Activated CD4-positive, CD25-positive, alpha-beta regulatory T cell treated with anti-CD3 and anti-CD28 coated beads, Interleukin-2, amount 50 U/mL, for 72 hours (primary cell): ENCODE results near the gene RALGPS1.

Source experiments
- DNase-seq: peaks from one replicate; pipeline ENCODE4 v3.0.0; 2021

Gene RALGPS1

DNA sequence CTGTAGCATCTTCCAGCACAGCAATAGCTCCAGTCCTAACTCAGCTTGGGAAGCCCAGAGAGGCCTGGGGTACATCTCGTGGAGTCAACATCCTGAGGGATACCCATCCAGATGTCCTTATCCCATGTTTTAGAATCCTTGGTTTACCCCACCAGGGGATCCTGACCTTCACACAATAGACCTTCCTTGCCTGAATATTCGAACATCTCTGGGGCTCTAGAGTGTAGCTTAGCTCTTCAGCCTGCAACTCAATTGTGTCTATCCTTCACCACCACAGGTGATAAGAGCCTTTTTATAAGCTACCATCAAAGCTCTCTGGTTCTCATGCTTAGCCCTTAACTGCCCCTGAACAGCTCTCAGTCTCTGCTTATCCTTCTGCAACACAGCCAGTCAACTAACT lies 7.5 kb upstream of the RALGPS1 start:
- no peak for DNase-seq

DNA sequence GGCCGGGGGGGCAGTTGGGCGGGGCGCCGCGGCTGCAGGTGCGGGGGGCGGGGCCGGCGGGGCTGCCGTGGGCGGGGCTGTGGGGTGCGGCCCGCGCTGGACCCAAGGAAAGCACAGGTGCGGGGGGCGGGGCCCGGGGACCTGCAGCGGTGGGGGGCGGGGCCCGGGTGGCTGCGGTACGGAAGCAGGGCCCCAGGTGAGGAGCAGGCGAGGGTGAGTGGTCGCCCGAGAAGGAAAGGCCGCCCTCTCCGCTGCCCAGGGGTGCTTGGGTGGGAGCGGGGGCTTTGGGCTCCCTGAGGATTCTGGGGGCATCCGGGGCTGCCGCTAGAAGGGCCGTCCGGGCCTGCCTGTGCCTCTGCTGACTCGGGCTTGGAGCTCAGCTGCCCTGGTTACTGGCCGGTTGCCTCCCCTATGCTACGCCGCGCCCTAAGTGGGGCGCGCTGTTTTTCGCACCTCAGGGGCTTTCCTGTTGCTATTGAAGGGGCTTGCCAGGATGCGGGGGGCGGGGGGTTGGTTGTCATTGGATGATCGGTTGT lies 767 bp downstream of the RALGPS1 start:
- DNase-seq: no peak

DNA sequence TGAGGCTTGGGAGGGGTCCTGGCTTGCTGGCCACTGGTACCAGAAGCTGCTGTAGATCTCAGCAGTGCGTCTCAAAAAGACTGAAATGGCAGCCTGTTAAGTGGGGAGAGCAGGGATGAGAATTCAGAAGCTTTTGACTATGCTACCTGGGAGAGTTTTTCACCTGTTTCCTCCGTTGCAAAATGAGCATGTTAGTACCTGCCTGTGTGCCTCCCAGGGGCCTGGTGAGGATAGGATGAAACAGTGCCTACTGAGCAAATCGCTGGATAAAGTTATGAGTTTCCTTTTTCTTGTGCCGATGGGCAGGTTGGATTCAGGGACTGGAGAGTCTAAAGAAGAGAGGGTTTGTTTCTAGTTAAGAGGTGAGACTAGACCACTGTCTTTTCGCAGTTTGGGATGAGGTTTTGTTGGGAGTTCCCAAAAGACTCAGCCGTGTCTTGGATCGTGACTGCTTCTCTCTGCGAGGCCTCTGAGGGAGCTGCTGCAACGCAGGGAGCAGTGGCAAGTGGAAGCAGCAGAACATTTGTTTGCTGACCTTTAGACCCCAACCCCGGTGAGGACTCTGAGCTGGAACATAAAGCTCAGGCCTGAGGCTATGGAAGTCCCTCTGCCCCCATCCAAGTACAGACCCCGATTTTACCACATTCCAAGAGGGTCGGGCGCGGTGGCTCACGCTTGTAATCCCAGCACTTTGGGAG lies 1.4 kb downstream of the RALGPS1 start:
- no peak for DNase-seq

DNA sequence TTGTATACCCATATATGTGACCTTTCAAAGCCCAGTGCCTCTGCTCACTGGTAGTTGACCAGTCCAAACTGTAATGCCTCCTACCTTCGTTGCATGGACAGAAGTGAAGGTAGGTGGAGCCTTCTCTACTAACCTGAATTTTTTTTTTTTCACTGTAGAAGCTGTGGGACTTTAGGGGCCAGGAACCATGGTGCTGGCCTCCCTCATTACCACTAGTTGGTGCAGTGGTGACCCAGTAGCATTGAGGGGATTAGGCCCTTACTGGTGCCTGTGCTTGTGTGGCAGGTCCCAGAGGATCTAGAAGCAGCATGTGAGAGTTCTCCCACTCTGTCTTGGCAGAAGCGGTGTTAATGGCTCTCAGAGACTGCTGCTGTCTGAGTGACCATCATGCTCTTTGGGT lies 2.3 kb downstream of the RALGPS1 start:
- no peak for DNase-seq

DNA sequence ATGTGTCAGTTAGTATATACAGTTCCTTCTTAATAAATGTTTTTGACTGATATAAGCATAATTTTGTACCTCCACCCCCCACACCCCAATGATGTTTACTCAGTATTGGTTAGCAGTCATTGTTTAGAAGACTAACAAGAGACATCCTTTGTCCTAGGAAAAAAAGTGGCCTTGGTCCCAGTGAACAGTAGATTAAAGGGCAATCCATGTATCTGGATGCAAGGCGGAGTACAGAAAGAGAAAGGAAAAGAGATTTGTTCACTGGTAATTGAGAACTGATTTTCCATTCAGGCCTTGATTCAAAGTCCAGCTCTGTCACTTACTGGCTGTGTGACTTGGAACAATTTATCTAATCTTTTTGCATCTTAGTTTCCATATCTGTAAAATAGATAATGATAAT lies 4.6 kb downstream of the RALGPS1 start:
- DNase-seq: no peak

DNA sequence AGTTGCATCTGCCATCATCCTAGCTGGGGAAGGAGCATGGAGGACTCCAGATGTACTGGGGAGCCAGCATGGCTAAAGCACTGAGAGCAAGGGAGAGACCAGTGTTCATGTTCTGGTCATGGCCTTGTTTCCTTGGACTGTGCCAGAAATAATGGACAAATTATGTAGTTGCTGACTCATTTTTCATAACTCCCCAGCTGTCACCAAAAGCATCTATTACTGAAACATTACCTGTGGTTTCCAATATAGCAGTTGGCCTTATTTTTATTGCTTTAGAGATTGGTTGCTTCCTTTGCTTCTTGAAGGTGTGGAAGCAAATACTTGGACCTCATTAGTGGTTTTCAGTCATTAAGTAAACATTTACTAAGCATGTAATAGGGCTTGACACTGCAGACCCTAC lies 11.3 kb downstream of the RALGPS1 start:
- no peak for DNase-seq

DNA sequence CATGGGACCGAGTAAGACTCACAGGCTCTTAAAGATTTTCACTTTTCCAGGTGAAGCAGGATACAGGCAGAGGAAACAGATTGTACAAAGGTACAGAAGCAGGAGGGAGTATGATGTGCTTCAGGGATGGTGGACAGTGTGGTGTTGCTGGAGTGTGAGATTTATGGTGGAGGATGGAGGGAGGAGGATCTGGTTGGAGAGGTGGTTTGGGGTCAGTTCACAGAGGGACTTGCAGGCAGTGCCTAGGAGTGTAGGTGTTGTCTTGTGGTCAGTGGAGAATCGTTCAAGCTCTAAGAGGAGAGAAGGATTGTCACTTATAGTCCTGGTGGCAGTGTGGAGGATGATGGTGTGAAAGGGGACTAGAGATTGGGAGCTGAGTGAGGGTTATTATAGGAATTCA lies 11.8 kb downstream of the RALGPS1 start:
- DNase-seq: no peak

DNA sequence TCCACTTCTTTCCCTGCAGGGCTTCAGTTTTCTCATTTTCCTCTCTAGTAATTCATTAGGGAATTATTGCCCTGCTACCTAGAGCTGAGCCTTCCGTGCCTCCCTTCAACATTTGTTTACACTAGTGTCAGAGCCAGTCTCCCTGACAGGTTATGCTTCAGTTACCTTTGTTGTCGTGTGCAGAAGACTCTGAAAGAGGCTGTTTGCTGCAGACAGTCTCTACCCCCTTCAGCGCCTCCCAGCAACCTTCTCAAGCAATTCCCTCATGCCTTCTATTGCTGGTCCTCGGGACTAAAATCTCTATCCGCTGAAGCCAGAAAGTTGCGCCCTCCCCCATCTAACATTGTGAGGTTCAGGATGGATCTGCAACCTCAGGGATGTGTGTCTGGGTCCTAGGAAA lies 12.8 kb downstream of the RALGPS1 start:
- DNase-seq: no peak

DNA sequence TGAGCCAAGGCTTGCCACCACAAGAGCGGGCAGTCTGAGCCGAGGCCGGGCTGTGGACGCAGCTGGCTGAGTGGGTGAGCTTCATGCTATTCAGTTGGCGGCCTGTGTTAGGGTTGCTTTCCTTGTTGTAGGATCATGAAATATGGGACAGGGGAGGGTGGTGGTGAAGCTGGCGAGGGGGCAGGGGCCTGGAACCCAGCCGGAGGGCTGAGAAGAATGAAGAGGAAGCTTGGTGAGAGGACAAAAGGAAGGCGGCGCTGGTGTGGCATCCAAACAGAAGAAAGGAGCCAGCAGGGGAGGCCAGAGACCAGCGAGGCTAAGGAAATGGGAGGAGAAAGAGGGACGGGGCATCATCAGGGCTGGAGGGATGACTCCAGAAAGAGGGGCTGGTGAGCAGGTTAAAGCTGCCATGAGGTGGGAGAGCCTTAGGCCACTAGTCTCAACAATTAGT lies 18.3 kb downstream of the RALGPS1 start:
- DNase-seq: no peak

DNA sequence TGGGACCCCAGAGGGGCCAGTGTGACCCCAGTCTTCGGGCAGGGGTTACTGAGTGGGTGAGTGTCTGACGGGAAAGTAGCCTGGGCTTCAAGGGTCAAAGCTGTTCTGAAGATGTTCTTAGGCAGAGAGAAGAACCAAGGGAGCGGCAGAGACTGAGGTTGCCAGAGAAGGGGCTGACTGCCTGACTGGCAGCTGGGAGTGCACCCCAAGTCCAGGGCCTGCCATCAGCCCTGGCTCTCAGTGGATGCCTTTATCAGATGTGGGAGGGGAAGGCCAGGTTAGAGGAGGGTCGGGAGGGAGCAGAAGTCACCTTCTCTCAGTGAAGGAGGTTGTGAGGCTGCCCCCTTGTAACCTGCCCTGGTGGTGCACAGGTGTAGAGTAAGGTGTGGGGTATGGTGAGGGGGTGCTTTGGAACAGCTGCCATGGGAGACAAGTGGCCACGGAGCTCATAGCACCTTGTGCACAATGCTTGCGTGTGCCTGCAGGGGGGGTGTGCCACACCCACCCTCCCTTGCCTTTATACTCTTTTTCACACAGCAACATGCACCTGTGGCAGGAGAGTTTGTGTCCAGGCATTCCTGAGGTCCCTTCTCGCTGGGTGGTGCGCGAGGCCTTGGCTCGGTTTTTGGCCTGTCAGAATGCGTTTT lies 18.9 kb downstream of the RALGPS1 start:
- DNase-seq: no peak

DNA sequence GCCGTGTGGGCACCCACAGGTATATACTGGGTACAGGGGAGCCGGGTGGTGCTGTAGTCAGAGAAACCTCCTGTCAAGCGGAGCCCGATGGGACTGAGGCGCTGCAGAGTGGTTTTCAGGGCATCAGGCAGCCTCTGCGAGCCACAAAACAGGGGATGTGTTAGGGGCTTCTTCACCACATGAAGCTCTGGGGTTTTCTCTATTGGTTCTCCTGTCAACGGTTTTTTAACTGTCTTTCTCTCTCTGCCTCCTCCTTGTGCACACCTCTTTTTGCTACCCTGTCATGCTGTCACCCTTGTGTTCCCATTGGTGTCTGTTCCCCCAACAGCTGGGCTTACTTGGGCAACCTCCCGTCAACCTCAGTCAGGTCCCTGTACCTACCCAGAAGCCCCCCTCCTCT lies 19.9 kb downstream of the RALGPS1 start:
- no peak for DNase-seq

DNA sequence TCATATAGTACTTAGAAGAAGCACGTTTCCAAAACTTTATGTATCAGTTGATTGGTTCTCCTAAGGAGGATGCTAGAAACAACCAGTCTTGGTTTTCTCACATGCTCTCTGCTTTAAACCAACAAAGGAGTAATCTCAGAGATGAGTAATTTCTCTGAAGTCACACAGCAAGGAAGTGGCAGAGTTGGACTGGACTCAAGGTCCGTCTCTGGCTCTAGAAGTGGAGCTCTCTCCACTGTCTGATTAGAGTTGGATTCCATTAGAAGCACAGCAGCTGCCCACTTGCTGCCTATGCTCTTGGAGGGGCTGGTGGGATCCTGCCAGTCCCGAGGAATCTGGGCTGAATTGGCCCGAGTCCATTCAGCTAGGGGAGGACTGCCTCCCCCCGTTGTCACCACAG lies 21.0 kb downstream of the RALGPS1 start:
- no peak for DNase-seq

DNA sequence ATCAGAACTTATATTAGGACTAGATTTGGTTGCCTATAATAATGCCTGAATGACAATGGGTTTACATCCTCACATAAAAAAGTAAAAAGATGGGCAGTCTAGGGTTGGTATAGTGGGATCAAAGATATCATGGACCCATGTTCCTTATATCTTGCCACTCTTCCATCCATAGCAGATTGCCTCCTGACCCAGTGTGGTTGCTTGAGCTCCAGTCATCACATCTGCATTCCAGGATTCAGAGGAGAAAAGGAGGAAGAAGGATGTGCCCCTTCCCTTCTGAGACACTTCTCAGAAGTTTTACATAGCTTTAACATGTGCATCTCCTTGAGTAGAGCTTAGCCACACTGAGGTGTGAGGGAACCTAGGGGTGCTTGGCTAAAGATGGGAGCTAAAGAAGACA lies 22.9 kb downstream of the RALGPS1 start:
- no peak for DNase-seq

DNA sequence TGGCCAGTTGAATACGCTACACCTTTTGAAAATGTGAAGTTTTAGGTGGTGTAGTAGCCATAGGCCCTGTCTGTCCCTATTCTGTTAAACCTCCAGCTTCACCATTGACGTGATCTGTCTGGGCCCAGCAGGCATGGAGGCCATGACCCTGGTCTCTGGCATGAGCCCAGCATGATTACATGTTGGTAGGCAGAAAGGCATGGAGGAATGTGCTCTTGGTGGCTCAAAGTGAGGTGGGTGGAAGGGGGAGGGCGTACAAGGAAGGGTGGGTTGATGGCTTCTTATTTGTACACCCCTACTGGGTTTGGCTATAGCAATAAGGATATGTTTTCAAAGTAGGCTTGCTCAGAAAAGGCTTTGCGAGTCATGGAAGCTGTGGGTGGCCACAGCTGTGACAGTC lies 23.7 kb downstream of the RALGPS1 start:
- DNase-seq: no peak

DNA sequence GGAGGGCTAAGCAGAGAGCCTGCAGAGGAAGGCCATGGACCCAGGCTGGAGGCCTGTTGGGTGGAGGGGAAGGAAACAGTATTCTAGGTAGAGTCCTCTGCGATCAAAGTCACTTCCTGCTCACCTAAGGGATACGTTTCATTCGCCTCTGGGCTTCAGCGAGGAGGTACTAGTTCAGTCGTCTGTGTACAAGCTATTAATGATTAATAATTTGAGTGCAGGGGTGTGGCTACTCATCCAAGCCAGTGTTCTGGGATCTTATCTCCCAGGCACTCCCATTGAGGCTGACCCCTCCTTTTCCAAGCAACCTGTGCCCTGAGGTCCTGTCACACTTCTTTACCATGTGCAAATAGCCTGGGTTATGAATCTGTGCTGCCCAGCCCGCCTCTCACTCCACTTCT lies 25.2 kb downstream of the RALGPS1 start:
- DNase-seq: no peak

DNA sequence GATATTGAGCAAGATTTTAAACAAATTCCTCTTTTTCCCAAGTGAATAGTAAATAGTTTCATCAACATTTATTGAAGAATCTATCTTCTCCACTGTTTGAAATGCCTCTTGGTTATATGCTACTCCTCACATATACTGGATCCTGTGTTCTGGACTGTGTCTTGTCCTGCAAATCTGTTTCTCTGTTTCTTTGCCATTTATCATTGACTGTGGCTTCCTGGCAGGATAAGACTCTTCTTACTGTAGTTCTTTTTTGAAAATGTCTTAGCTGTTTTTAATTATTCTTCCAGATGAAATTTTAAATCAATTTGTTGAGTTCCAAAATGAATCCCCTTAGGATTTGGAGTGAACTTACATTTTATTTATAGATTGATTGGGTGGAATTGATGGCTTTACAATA lies 27.8 kb downstream of the RALGPS1 start:
- DNase-seq: no peak

DNA sequence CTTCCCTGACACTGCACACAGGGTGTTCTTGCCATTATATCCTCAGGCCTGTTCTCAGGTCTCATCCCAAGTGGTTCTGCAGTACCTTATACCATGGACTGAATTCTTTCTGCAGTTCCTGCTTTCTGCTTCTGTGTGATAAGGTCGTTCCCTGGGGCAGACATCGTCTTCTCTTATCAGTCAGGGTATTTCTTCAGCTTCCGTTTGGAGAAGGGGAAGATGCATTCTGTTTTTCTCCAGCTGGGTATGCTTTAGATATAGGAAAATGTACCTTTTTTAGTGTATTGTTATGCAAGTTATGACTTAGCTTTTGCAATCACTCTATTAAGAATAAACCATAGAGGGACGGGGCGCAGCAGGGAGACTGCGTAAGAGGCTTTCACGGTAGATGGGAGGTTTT lies 31.1 kb downstream of the RALGPS1 start:
- no peak for DNase-seq

DNA sequence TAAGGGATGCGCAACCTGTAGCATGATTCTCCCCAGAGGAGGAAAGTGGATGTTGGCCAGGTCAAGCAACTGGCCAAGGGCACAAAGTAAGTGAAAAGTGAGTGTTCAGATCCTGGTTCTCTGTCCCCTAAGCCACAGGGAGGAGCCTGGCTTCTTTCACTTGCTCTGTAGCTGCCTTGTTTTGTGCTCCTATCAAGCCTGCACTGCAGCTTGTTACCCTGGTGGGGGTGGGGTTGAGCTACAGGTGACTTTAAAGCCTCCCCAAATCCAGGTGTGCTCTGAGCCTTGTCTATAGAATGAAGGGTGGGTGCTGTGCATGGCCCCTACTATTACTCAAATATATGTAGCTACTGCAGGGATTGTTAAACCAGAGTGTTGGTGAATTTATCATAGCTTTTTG lies 32.9 kb downstream of the RALGPS1 start:
- no peak for DNase-seq

DNA sequence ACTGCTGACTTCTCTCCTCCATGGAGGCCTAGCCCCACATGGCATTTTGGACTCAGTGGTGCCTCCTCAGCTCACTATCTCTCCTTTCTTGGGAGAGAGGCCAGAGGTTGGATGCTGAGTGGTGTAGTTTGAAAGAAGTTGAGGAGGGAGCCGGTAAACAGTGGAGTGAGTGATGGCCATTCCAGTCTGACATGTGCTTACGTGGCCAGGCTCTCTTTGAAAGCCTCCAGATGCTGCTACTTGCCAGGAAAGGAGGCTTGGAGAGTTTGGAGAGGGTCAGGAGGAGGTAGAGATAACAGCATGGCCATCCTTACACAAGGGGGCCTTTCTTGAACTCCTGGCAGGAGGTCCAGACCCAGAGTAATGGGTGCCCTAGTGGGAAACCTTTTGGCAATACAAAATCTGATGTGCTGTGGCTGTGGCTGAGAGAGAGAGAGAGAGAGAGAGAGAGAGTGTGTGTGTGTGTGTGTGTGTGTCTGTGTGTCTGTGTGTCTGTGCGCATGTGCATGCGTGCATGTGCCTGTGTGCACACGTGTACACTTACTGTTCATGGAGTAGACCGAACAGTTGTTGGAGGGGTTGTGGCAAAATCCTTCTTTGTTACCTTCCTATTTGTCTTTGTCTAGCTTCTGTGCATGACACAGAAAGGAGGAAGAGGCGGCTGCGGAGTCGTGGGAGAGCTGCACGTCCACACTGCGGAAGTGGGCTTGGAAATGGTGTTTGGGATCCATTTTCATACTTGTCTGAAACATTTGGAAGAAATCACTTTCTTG lies 37.8 kb downstream of the RALGPS1 start:
- DNase-seq: no peak

DNA sequence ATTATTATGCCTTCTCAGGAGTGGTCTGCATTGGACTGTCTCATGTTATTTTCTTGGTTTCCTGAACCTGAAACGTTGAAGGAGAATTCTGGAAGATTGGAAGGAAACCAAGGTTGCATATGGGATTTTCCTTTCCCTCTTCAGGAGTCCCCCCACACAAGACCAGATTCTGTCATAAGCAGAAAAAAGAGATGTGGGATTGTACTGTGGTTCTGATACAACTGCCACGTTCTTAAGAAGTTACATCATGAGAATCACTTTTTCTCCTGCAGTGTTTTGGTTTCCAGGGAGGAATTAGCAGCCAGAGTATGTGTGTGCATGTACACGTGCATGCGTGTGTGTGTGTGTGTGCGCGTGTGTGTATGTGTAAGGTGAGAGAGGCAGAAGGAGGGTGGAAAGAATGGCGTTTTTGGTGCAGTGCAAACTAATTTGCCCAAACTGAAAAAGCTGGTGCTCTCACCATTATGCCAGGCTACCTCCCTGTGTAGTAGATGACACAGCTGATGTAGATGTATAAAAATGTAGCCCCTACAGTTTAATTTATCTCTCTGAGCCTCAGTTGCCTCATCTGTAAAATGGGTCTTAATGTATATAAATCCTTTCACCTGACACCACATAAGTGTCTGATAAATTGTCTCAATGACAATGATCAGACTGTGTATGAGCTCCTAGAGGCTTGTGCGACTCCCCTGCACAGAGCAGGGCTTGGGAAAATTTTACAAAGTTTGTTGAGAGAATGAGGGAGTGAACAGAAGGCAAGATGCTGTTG lies 38.6 kb downstream of the RALGPS1 start:
- no peak for DNase-seq

DNA sequence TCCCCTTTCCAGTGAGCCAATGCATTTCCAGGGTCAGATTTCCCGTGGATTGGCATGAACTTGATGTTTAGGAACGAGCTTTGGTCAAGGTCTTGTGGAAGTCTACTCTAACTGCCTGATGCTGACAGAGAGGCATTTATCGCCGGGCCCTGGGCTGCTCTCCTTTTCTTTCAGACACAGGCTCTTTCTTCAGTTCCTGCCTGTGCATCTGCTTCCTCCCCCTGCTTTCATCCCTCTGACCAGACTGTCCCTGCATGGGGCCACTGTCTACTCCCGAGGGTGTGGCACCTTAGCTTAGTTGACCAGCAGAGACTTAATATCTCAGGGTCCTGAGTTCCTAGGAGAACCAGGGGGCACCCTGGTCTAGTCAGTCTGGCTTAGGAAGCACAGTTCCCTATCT lies 41.2 kb downstream of the RALGPS1 start:
- DNase-seq: no peak

DNA sequence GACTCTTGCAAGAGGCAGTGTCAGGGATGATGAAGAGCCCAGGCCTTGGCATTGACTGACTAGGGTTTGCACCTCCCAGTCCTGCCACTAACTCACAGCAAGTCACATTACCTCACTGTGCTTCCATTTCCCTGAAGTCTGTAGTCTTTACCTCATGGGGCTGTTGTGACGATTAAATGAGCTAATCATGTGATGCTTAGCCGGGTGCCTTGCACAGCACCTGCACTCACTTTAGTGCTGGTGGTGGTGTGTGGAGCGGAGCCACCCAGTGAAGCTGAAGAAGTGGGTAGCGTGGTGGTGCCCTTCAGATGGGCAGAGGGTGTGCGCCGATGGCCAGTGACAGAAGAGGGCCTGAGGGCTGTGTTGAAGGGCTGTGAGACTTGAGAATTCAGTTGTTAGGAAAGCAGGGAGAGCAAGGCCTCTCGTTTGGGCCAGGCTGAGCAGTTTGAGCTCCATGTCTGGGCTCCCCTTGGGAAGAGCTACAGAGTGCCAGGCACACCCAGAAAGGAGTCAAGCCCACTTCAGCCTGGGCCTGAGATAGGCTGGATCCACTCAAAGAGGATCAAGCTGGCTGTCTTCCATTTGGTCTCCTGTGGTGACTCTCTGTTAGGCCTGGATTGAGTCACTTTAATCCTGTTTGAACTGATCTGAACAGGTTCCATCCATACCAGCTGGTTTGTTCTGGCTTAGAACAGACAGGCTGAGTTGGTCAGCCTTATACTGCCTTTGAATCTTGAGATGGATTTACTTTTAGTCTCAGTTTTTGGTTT lies 42.5 kb downstream of the RALGPS1 start:
- no peak for DNase-seq
